SU-DHL-6 (cell line): ENCODE measurements around the gene CCSER2.

Experiments
- CTCF ChIP-seq: fragments of 200-600 bp; sonication (generic); IDR thresholded peaks from one replicate; pipeline ENCODE4 v1.5.1; 2017; ENCODE audit warnings: antibody characterized with exemption, mild to moderate bottlenecking, low read length, moderate library complexity; ENCODE audit not compliant: insufficient read depth, poor library complexity, severe bottlenecking
- EZH2phosphoT487 ChIP-seq: fragments of 200-600 bp; sonication (generic), shearing (Covaris generic); conservative IDR thresholded peaks from 2 replicates; pipeline ENCODE4 v1.6.1; 2018; ENCODE audit warnings: mild to moderate bottlenecking, antibody characterized with exemption, low read length, moderate library complexity, mixed read lengths

- no peak for TF ChIP-seq EZH2phosphoT487
- no peak for TF ChIP-seq CTCF
Observed at GRCh38 chr10:84296091-84296981, 32.1 kb upstream of the CCSER2 start.
